Left kidney (tissue), 2 donors: ENCODE results near the gene DHCR7. TPM values are rescaled to one million over a fixed set of nuclear protein-coding genes. Genes with fewer than 3 reads are reported as not detected.

ENCODE experiments used
- DNase-seq: peaks from one replicate; pipeline ENCODE4 v3.0.0-alpha.2; 2013
- polyA plus RNA-seq: library from polyadenylated mRNA; unstranded; fragments of 120-200 nt; gene quantifications from one replicate; pipeline ENCODE4 v1.2.1, GENCODE V29; 2013; ENCODE audit not compliant: insufficient read length

The DHCR7 gene
- polyA plus RNA-seq, 1 donor, result 54.2 TPM

DNA sequence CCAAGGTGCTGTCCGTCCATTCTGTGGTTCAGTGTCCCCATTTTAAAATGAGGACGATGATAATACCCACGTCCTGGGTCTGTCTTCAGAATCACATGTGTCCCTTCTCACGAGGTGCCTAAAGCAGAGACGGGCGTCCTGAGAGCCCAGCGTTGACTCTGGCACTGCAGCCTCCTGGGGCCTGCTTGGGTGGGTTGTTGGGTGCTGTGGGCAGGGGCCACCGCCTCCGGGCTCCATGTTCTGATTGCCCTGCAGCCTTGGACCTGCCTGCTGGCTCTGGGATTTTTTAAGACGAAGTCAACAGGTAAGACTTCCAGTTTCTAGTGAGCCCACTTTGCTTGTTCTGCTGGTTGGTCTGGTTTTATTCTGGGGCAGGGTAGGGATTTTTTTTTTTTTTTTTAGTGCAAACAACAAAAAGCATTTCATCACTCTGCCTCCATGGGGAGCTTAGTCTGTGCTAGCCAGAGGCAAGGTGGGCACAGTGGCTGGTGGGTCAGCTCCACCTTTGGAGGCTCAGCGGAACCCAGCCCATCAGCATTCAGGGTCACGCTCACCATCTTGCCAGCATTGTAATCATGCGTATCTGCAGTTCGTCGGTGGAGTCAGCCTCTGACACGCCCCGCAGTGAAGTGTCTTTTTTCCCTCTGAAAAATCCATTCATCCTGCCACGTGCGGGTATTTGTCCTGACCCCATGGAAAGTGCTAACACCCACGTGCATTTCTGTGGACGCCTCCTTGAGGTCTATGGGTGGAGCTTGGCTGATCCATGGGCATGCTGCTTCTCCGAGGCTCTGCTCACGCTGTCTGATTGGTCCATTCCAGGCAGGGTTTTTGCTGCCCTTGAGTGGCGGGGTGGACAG, 33.1 kb upstream of the DHCR7 start:
- DNase-seq, result no peak

DNA sequence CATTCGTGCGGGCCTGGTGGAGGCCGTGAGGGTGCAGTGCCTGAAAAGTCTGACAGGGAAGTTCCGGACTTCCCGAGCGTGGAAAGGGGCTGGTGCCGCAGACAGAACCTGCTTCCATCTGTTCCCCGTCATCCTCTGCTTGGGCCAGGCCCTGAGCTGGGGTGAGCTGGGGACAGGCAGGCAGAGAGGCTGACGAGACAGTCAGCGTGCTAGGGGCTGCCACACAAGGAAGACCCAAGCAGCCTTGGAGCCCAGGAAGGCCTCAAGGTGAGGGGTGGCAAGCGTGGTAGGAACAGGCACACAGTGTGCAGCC, 30.3 kb upstream of the DHCR7 start:
- DNase-seq, result no peak

DNA sequence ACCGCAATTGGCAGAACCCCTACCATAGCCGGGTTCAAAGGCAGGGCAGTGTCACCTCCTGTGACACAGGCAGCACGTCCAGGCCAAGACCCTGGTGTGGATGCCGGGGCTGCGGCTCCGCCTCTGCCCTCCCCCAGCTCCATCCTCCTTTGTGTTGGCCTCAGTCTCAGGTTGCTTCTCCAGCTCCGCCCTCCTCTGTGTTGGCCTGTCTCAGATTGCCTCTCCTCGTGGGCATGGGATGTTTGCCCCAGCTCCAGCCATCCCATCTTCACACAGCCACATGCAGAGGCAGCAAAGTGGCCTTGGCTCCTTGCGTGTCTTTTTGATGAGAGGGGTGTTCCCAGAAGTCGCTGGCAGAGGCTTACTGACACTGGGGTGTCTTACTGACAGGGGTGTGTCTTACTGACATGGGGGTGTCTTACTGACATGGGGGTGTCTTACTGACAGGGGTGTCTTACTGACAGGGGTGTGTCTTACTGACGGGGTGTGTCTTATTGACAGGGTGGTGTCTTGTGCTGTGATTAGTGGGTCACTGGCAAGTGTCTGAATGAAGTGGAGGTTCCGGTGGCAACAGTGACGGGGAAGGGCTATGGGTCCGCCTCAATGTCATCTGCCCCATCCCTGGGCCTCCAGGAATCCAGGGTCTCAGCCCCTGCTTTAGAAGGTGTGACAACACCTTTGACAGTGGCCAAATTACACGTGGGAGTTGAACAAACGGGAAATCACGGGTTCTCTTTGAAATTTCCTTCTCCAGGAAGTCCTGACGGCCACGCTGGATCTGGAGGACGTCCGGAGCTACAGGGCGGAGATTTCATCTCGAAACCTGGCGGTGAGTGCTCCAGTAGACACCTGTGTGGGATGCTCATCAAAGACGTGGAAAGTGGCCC, 29.7 kb upstream of the DHCR7 start:
- DNase-seq, result no peak

DNA sequence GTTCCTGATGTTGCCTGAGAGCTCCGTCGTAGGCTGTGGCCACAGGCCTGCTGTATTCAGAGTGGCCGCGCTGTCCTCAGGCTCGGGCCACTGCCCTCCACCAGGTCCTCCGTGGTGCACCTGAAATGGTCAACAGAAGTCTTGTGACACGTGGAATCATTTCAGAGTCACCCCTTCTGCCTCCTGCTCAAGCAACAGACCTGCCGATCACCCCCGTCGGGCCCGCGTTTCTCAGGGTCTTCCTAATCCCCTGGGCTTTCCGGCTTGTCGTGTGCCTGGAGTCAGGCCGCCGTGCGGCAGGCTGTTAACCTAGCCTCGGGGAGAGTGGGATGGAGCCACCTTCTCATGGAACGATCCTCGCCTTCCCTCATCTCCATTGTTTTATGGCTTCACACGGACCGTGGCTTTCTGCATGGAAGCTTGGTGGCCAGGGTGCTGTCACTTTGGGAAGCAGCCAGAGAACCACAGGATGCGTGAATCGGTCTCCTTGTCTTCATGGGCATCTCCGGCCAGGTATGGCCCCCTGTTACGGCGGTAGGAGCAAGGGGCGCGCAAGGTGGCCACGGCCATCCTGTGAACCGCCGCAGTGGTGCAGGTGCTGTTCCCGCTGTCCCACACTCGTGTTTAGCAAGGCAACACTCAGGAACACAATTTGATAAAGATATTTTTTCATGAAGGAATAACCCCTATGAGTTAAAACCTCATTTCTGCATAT, 28.9 kb upstream of the DHCR7 start:
- no peak for DNase-seq

DNA sequence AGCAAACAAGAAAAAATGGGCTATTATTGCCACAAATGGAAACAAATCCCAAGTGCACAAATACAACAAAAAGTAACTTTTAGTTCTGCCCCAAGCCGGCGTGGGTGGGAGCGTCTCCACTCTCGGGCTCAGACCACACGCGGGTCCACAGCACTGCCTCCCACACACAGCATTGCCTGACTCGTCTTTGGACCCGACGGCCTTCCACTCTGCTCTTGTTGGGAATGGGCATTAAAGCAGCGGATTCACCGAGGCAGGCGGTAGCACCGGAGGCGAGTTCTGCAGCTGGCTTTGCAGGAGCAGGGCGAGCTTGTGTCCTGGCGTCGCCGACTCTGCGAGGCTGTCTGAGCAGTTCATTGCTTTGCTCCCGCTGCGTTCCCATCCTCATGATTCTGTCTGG, 27.8 kb upstream of the DHCR7 start:
- DNase-seq, result no peak

GRCh38 chr11:71474771-71475483, 26.7 kb upstream of the DHCR7 start:
- no peak for DNase-seq

DNA sequence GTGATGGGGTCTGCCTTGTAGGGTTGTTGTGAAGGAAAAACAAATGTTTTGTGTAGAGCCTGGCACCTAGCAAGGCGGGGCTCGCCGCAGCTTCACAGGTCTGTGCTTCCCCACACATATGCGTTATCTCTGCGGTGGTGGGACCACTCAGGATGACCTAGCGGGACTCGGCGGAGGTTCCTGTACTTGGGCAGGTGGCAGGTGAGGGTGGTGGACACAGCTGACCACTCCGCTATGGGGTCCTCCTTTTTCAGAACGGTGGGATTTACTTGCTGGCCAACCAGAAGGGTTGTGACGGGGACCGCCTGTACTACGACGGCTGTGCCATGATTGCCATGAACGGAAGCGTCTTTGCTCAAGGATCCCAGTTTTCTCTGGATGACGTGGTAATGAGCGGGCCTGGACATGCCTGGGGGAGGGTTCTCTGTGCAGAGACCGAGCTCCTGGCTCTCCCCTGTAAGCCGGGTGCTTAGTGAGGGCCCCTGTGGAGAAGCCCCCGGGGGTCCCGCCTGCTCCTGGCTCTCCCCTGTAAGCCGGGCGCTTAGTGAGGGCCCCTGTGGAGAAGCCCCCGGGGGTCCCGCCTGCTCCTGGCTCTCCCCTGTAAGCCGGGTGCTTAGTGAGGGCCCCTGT, 26.1 kb upstream of the DHCR7 start:
- DNase-seq, result no peak

GRCh38 chr11:71473793-71474080, 25.5 kb upstream of the DHCR7 start:
- no peak for DNase-seq

DNA sequence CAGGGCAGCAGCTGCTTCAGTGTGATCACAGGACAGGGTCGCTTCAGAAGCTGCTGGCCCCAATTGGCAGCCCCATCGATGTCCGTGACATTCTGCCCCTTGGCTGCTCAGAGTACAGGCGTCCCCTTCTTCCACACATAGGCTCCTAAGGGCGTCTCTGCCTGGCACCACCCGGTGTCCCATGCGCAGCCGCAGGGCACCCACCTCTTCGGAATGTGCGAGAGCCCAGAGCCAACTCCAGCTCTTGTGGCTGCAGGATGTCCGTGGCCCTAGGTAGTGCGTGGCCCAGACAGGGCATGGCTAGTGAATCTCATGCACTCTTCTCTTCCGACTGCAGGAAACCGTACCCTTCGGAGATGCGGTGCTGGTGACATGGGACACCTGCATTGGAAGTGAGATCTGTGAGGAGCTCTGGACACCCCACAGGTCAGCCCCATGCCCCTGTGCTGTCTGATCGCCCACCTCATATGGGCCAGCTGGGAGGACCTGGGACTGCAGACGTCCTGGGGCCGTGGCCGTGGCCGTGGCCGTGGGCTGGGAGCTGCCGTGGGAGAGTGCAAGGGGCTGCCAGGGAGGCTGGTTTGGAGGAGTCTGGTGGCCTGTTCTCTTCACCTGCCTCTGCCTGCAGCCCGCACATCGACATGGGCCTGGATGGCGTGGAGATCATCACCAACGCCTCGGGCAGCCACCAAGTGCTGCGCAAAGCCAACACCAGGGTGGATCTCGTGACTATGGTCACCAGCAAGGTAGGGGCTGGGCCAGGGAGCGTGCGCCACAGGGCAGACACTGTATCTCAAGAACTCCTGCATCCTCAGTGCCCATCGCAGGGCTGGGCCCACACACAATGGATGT, 25.0 kb upstream of the DHCR7 start:
- no peak for DNase-seq

DNA sequence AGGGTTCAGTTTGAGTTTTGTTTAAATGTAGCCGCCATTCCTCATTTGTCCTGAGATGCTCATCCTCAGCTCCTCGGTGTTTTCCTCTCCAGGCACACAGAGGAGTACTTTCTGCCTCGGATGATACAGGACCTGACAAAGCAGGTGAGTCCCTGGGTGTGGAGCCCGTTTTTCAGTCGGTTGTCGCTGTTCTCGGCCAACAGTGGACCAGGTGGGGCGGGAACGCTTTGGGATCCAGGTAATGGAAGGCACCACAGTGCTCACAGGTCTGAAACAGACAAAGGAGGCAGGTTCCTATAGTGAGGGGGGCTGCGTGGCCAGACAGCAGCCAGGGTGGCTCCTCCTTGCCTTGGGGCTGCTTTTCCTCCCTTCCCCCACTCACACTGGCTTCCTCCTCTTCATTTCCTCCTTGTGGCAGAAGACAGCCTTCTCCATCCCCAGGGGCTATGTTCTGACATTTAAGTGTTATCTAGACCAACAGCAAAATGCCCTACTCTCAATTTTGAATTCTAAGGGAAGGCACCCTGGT, 24.2 kb upstream of the DHCR7 start:
- DNase-seq, result no peak

DNA sequence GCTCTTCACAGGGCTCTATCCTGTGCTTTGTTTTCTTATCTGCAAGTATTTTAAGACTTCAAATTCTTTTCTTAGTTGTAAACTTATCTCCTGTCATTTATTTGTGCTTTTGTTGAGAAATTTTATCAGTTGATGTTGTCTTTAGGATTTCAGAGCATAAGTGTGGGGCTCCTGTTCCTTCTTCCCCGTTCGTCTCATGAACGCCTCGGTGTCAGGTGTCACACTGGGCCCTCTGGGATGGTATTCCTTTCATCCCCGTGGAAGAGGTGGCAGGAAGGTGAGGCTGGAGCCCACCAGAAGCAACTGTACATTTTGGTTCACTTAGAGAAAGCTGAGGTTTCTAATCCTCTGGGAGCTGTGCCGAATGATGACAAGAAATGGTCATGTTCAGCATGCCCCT, 22.8 kb upstream of the DHCR7 start:
- DNase-seq, result no peak

- no peak for DNase-seq
Observed at GRCh38 chr11:71467164-71467563, 19.0 kb upstream of the DHCR7 start.

DNA sequence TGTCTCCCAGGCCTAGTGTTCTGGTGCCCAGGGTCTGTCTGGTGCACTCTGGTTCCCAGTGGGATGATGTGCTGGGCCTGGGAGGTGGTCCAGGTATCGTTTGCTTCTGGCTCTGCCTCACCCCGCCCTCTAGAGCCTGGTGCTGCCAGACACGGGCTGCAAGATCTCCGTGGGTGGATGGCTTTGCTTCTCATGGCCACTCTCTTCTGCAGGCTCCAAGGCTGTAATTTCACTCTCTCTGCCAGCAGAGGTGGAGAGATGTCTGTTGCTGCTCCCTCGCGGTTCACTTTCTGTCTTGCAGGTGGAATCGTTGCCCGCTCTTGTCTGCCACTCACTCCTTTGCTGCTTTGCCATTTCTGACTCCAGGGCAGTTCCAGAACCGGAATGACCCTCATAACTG, 18.2 kb upstream of the DHCR7 start:
- no peak for DNase-seq

DNA sequence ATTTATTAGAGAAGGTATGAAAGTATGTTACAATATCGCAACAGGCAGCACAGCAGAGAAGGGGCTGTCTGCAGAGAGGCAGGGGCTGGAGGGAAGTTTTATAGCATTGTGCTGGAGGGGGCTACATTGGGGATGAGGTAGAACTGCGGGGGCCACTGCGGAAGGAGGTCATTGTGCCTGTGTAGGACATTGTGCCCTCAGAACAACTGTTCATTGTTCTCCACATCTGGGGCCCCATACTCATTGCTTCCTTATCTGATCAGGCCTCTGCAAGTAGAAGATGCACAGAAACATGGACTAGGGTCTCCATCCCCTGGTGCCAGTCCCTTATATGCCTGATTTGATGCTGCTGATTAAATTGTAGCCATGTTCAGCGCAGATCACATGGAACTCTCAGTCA, 16.9 kb upstream of the DHCR7 start:
- DNase-seq, result no peak

DNA sequence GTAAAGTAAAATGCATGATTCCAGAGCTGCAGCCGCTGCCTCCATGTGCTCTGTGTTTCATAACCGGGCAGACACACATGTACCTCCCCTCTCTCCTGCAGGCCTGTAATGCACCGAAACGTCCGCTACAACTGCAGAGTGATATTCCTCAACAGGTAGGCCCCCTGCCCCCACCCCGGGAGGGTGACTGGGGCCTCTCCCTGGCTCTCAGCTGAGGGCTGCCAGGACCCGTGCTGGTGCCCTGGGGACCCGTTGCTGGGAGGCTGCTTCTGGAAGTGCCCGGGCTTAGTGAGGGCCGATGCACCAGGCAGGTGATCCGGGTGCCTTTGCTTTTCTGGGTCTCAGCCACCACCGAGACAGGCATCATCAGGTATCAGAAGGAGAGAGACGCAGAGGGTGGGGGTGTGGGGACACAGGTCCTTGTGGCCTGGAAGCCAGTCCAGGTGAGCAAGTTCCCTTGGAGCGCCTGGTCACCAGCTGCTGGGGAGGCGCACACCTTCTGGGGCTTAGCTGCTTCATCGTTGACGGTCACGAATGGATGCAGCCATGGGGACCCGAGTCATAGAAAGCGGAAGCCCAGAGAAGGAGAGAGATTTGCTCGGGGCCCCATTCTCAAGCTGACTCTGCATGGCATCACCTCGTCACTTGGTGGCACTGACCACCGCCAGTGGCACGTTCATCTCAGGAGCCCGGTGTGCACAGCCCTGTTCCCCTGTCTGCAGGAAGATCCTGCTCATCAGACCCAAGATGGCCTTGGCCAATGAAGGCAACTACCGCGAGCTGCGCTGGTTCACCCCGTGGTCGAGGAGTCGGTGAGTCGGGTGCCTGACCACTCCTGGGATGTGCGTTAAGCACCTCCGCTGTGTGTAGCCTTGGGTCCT, 15.4 kb upstream of the DHCR7 start:
- no peak for DNase-seq

GRCh38 chr11:71462726-71463125, 14.5 kb upstream of the DHCR7 start:
- no peak for DNase-seq

GRCh38 chr11:71461696-71462095, 13.5 kb upstream of the DHCR7 start:
- no peak for DNase-seq

DNA sequence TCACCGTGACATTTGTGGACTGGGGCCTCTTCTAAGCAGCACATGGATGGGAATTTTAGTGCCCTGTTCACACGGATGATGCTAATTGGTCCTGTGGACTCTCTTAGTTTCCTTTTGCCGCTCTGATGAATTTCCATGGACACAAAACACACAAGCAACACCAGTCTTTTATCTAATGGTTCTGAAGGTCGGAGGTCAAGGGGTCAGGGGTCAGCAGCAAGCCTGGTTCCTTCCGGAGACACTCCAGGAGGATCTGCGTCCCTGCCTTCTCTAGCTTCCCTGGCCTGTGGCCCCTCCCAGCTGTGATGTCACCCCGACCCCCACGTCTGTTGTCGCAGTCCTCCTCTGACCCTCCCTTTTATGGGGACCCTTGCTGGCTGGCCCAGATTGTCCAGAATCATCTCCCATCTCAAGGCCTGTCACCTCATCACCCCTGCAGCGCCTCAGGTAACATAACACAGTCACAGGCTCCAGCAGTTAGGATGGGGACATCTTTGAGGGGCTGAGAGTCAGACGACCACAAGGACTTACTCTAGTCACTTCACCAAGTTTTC, 11.7 kb upstream of the DHCR7 start:
- no peak for DNase-seq

- DNase-seq, result no peak
Observed at GRCh38 chr11:71459076-71459766, 11.0 kb upstream of the DHCR7 start.
